ENCODE data around the gene CARD11. TPM values are rescaled to one million over a fixed set of nuclear protein-coding genes. Genes with fewer than 3 reads are reported as not detected.

CARD11 gene
- total RNA-seq, 1 experiment from 2014 or later: 79.2 TPM

DNA sequence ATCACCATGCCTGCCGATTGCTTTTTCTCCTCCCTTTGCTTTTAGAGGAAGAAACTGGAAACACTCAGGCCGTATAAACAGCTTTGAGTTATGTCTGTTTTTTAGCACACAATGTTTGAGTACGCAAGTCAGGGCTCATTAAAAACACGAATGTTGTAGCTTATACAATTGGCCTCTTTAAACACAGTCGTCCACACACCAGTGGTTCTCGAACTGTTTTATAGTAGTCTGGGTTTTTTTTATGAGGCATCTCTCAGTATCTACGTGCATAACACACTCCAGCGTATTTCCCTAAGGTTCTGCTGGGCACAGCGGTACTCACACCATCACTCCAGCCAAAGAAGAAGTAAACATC, 13.4 kb upstream of the CARD11 start:
- CTCF ChIA-PET: no interaction called here

DNA sequence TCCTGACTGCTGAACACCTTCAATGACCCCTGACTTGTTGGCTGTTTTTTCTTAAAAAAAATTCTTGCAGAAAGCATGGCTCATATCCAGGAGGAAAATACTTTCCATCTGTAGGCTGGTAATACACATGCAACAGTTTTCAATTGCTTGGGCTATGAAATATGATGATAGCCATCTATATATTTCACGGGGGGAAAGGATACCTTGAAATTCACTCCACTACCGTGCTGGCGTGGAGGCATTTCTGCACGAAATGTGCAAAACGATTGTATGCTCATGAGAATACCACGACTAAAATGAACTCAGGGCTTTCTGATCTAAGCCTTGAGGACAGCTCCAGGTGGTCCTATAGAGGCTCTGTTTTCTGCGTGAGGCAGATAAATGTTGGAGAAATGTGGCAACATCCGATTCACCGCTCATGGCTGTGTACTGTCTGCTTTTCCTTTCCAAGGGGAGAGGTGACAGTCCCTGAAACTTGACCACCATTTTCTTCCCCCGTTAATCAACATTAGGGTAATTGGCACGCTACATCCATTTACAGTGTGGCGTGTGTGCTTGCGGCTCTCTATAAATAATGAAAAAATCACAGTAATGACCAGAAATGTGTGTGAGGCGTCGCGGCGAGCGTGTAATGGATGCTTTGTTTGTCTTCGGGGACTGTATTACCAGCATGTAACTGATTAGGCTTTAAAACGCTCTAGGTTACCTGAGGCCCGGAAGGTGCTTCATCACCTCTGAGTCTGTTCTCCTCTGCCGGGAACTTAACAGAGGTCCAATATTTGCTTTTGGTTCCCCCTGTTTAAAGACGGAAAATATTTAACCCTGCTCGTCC, 12.8 kb upstream of the CARD11 start:
- intact Hi-C loops (cut with micrococcal nuclease; ENCODE audit: unreplicated experiment): no loop called here
- no TSS peak for BruUV-seq (replicated peaks)

More for the DNA sequence above, 13.4 kb upstream of the CARD11 start:
- Mint-ChIP-seq H3K9me3 (ENCODE audit: low read depth, unreplicated experiment) (peaks cover 2% of the 10 kb centered on the region), H3K4me1 (ENCODE audit: low read depth, unreplicated experiment) (no peaks in the 10 kb centered on the region), H3K27me3 (ENCODE audit: unreplicated experiment) (peaks cover 83% of the 10 kb centered on the region), H3K36me3 (ENCODE audit: insufficient read depth, unreplicated experiment) (no peaks in the 10 kb centered on the region), H3K4me3 (ENCODE audit: low read depth, unreplicated experiment) (no peak overlapping the region), H3K27ac (ENCODE audit: unreplicated experiment) (no peak overlapping the region)
- TF ChIP-seq, protein P1, sequence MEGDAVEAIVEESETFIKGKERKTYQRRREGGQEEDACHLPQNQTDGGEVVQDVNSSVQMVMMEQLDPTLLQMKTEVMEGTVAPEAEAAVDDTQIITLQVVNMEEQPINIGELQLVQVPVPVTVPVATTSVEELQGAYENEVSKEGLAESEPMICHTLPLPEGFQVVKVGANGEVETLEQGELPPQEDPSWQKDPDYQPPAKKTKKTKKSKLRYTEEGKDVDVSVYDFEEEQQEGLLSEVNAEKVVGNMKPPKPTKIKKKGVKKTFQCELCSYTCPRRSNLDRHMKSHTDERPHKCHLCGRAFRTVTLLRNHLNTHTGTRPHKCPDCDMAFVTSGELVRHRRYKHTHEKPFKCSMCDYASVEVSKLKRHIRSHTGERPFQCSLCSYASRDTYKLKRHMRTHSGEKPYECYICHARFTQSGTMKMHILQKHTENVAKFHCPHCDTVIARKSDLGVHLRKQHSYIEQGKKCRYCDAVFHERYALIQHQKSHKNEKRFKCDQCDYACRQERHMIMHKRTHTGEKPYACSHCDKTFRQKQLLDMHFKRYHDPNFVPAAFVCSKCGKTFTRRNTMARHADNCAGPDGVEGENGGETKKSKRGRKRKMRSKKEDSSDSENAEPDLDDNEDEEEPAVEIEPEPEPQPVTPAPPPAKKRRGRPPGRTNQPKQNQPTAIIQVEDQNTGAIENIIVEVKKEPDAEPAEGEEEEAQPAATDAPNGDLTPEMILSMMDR (IDR thresholded peaks at IDR 0.05; ENCODE audit: unreplicated experiment): no peak
- DNase-seq: no peak
- intact Hi-C loops (cut with micrococcal nuclease; ENCODE audit: unreplicated experiment): no loop called here
- BruUV-seq (replicated peaks): no TSS peak

DNA sequence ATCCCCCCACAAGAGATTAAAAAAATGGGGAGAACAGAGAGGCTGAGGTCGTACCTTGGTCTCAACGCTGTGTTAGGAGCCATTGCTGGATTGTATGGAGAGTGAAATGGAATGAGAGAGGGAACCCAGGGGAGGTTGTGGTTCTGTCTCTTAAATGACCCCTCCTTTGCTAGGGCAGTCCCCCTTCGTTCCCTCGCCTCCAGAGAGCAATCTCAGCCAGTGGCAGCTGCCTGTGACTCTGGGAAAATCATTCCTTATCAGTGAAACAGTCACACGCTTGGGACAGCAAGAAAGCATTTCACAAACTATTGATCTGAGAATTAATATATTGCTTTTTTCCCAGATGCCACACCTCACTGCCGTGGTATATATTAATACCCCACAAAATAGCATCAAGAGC, 12.0 kb upstream of the CARD11 start:
- intact Hi-C loops (cut with micrococcal nuclease; ENCODE audit: unreplicated experiment): no loop called here
- H3K36me3 Mint-ChIP-seq (ENCODE audit: insufficient read depth, unreplicated experiment): no peaks in the 10 kb centered on the region
- H3K4me3 Mint-ChIP-seq (ENCODE audit: low read depth, unreplicated experiment): no peak overlapping the region
- no peaks in the 10 kb centered on the region for H3K4me1 Mint-ChIP-seq (ENCODE audit: low read depth, unreplicated experiment)
- no peak overlapping the region for H3K27ac Mint-ChIP-seq (ENCODE audit: unreplicated experiment)
- peaks cover 8% of the 10 kb centered on the region for H3K9me3 Mint-ChIP-seq (ENCODE audit: low read depth, unreplicated experiment)
- H3K27me3 Mint-ChIP-seq (ENCODE audit: unreplicated experiment): peaks cover 72% of the 10 kb centered on the region
- CTCF ChIA-PET: no interaction called here
- DNase-seq: no peak
- TF ChIP-seq, protein P1 (IDR thresholded peaks at IDR 0.05; ENCODE audit: unreplicated experiment): no peak
- no TSS peak for BruUV-seq (replicated peaks)

More for the DNA sequence above, 12.8 kb upstream of the CARD11 start:
- peaks cover 80% of the 10 kb centered on the region for H3K27me3 Mint-ChIP-seq (ENCODE audit: unreplicated experiment)
- DNase-seq: no peak
- H3K4me1 Mint-ChIP-seq (ENCODE audit: low read depth, unreplicated experiment): no peaks in the 10 kb centered on the region
- no peak overlapping the region for H3K4me3 Mint-ChIP-seq (ENCODE audit: low read depth, unreplicated experiment)
- TF ChIP-seq, protein P1 (IDR thresholded peaks at IDR 0.05; ENCODE audit: unreplicated experiment): no peak
- H3K36me3 Mint-ChIP-seq (ENCODE audit: insufficient read depth, unreplicated experiment): no peaks in the 10 kb centered on the region
- H3K9me3 Mint-ChIP-seq (ENCODE audit: low read depth, unreplicated experiment): peaks cover 2% of the 10 kb centered on the region
- CTCF ChIA-PET: no interaction called here
- H3K27ac Mint-ChIP-seq (ENCODE audit: unreplicated experiment): no peak overlapping the region

DNA sequence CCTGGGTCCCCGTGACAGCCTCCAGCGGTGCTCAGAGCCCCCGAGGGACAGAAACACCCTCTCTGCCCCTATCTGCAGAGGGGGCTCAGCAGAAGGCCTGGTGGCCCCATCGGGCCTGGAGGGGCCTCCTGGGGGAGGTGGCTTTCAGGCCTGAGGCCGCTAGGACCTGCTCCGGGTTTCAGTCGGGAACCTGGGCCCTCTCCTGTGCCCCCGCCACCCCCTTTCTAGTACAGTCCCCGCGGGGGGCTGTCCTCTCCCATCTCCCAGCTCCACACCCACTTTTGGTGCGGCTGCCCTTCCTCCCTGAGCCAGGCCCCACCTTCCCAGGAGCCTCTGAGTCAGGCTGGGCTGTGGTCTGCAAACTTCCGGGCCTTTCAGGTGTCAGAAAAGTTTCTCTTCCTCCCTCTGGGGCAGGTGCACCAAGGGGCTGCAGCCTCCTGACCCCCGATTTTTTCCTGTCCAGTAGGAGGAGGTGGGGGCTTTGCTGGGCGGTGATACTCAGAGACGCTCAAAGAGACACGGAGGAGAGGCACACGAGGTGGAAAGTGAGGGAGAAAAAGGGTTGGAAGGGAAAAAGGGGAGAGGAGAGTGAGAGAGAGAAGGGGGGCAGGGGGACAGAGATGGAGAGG, 692 bp downstream of the CARD11 start:
- BruUV-seq (replicated peaks): no TSS peak
- intact Hi-C loops (cut with micrococcal nuclease; ENCODE audit: unreplicated experiment): no loop called here
- Mint-ChIP-seq H3K4me3 (ENCODE audit: low read depth, unreplicated experiment) (peak overlapping the region; percentile 86), H3K27ac (ENCODE audit: unreplicated experiment) (peak overlapping the region; percentile 84), H3K4me1 (ENCODE audit: low read depth, unreplicated experiment) (peaks cover 20% of the 10 kb centered on the region), H3K9me3 (ENCODE audit: low read depth, unreplicated experiment) (peaks cover 2% of the 10 kb centered on the region), H3K27me3 (ENCODE audit: unreplicated experiment) (no peaks in the 10 kb centered on the region), H3K36me3 (ENCODE audit: insufficient read depth, unreplicated experiment) (peaks cover 40% of the 10 kb centered on the region)
- CTCF ChIA-PET: interaction anchor here (0.5 to 0.9 kb wide), 3 partner anchors 18 to 412 kb away, joined by 3 to 4 read pairs (median 4); no protein-coding TSS in a partner anchor
- TF ChIP-seq, protein P1 (IDR thresholded peaks at IDR 0.05; ENCODE audit: unreplicated experiment): no peak
- DNase-seq: peak; percentile 81
